ENCODE results near the gene UQCC3. TPM values are rescaled to one million over a fixed set of nuclear protein-coding genes. Genes with fewer than 3 reads are reported as not detected.

The UQCC3 gene
- total and polyA plus RNA-seq, 9 of the 15 experiments (the other 6 are each of a cell fraction or from before 2014, with no cell fraction given) = 3.3 to 44.3 (median 8.0) TPM

GRCh38 chr11:62665599-62666258 lies 5.7 kb upstream of the UQCC3 start (continued):
- TF ChIP-seq ARID4B (CRISPR knock-in tag; IDR thresholded peaks at IDR 0.05) (0 out of 2 replicates have a peak, but pooled peaks have one; percentile 24), NEUROD1 (IDR thresholded peaks at IDR 0.05; ENCODE audit: borderline replicate concordance, low read depth, low read length, partially characterized antibody) (no peak), MGA (IDR thresholded peaks at IDR 0.05) (peak; percentile 53), KAT2B (IDR thresholded peaks at IDR 0.05; ENCODE audit: low read depth, low read length) (no peak), MXI1 (IDR thresholded peaks at IDR 0.05; ENCODE audit: low read depth, low read length) (no peak), SP2 (IDR thresholded peaks at IDR 0.05; ENCODE audit: extremely low read depth, low read depth, low read length, poor library complexity, severe bottlenecking) (no peak), TCF7 (IDR thresholded peaks at IDR 0.05; ENCODE audit: borderline replicate concordance) (no peak), ZNF408 (CRISPR knock-in tag; IDR thresholded peaks at IDR 0.05; ENCODE audit: low read depth) (no peak), HOMEZ (CRISPR knock-in tag; IDR thresholded peaks at IDR 0.05) (no peak)
